CD8-positive, alpha-beta memory T cell (primary cell): ENCODE data around the gene SEC62. TPM values are rescaled to one million over a fixed set of nuclear protein-coding genes. Genes with fewer than 3 reads are reported as not detected.

ENCODE experiments used
- CTCF ChIA-PET: fragments of 350-600 bp; sonication (Branson Sonifier 250); formaldehyde crosslinking; loops from one replicate; lab custom pipeline; 2021; ENCODE audit warnings: antibody characterized with exemption; lab: Charles Lee
- POLR2A ChIA-PET: fragments of 350-600 bp; sonication (Branson Sonifier 250); formaldehyde crosslinking; loops from one replicate; lab custom pipeline; 2021; ENCODE audit warnings: antibody characterized with exemption; lab: Charles Lee
- DNase-seq, 5 donors: peaks; one replicate each; pipeline versions ENCODE4 v3.0.0 to v3.0.0-alpha.2; 2020 to 2022; ENCODE audit warnings: mixed read lengths in 1 of 5
- H3K27ac ChIP-seq: one replicate; pipeline ENCODE4 v1.7.0; 2013; ENCODE audit warnings: low read depth, mild to moderate bottlenecking, low read length, moderate library complexity
- H3K27me3 ChIP-seq: 2 replicates; pipeline ENCODE4 v1.7.0; 2013; ENCODE audit warnings: low read length, mild to moderate bottlenecking; ENCODE audit not compliant: insufficient read depth, poor library complexity, severe bottlenecking
- H3K36me3 ChIP-seq: 2 replicates; pipeline ENCODE4 v1.7.0; 2013; ENCODE audit warnings: mild to moderate bottlenecking, low read length, moderate library complexity; ENCODE audit not compliant: insufficient read depth
- H3K4me1 ChIP-seq: 2 replicates; pipeline ENCODE4 v1.7.0; 2013; ENCODE audit warnings: mild to moderate bottlenecking, low read length, moderate library complexity; ENCODE audit not compliant: insufficient read depth
- H3K4me3 ChIP-seq: 2 replicates; pipeline ENCODE4 v1.7.0; 2013; ENCODE audit warnings: mild to moderate bottlenecking, low read length
- H3K9me3 ChIP-seq: 2 replicates; pipeline ENCODE4 v1.7.0; 2013; ENCODE audit warnings: mild to moderate bottlenecking, low read length
- H3K27ac Mint-ChIP-seq, 8 donors: one replicate each; pipeline ENCODE4 v1.8.0; 2020 to 2021; ENCODE audit warnings: mixed read lengths in 8 of 8, mild to moderate bottlenecking in 6 of 8, inconsistent platforms in 3 of 8, moderate library complexity in 3 of 8
- H3K27me3 Mint-ChIP-seq, 2 donors: one replicate each; pipeline ENCODE4 v1.8.0; 2020 to 2021; ENCODE audit warnings: mixed read lengths in 2 of 2, mild to moderate bottlenecking in 1 of 2, moderate library complexity in 1 of 2
- H3K36me3 Mint-ChIP-seq, 3 donors: one replicate each; pipeline ENCODE4 v1.8.0; 2020 to 2021; ENCODE audit warnings: mixed read lengths in 3 of 3, inconsistent platforms in 1 of 3, mild to moderate bottlenecking in 1 of 3
- H3K4me1 Mint-ChIP-seq, 3 donors: one replicate each; pipeline ENCODE4 v1.8.0; 2020 to 2021; ENCODE audit warnings: mixed read lengths in 3 of 3, inconsistent platforms in 1 of 3, mild to moderate bottlenecking in 1 of 3
- H3K4me3 Mint-ChIP-seq, 7 donors: one replicate each; pipeline ENCODE4 v1.8.0; 2020 to 2021; ENCODE audit warnings: mixed read lengths in 7 of 7, mild to moderate bottlenecking in 6 of 7, moderate library complexity in 4 of 7, inconsistent platforms in 2 of 7
- H3K9me3 Mint-ChIP-seq, 5 donors: one replicate each; pipeline ENCODE4 v1.8.0; 2020 to 2022; ENCODE audit warnings: mixed read lengths in 5 of 5, mild to moderate bottlenecking in 3 of 5, moderate library complexity in 2 of 5, inconsistent platforms in 1 of 5
- polyA plus RNA-seq: library from polyadenylated mRNA; unstranded; fragments of 300-500 nt; fragmentation: Illumina TruSeq; gene quantifications from one replicate; pipeline ENCODE4 v1.2.3, GENCODE V29; 2021
- total RNA-seq, 2 experiments: library from RNA; stranded (reverse); gene quantifications; one replicate each; pipeline ENCODE4 v1.2.3, GENCODE V29; 2021

Gene SEC62
- total and polyA plus RNA-seq, 3 experiments from 2014 or later, result 66.7 to 190 (median 68.3) TPM

GRCh38 chr3:169993761-169994160 is 27.2 kb downstream of the SEC62 start:
- DNase-seq, result no peak
- Mint-ChIP-seq H3K4me3 (no peak overlapping the region), H3K9me3 (no peaks in the 10 kb centered on the region), H3K27ac (no peak overlapping the region), H3K36me3 (peaks cover 5 to 63% (median 12%) of the 10 kb centered on the region in 3 donors), H3K4me1 (peaks cover 0 to 2% (median 0%) of the 10 kb centered on the region in 3 donors), H3K27me3 (no peaks in the 10 kb centered on the region)
- no peaks in the 10 kb centered on the region for H3K27me3 ChIP-seq
- no peaks in the 10 kb centered on the region for H3K4me1 ChIP-seq
- H3K27ac ChIP-seq, result no peak overlapping the region
- CTCF ChIA-PET, result no interaction called here
- H3K36me3 ChIP-seq, result peaks cover 5% of the 10 kb centered on the region
- POLR2A ChIA-PET, result no interaction called here
- H3K4me3 ChIP-seq, result no peak overlapping the region
- H3K9me3 ChIP-seq, result no peaks in the 10 kb centered on the region

GRCh38 chr3:169996063-169996462 is 29.5 kb downstream of the SEC62 start:
- Histone ChIP-seq H3K27me3 (no peaks in the 10 kb centered on the region), H3K4me3 (no peak overlapping the region), H3K36me3 (no peaks in the 10 kb centered on the region), H3K4me1 (no peaks in the 10 kb centered on the region), H3K9me3 (no peaks in the 10 kb centered on the region), H3K27ac (no peak overlapping the region)
- no peaks in the 10 kb centered on the region for H3K27me3 Mint-ChIP-seq
- no peak overlapping the region for H3K4me3 Mint-ChIP-seq
- no peak overlapping the region for H3K27ac Mint-ChIP-seq
- ChIA-PET POLR2A (no interaction called here), CTCF (interaction anchor here (1.7 kb wide), 1 partner anchor 42 kb away, joined by 4 read pairs; the partner anchor contains the start of gene GPR160)
- H3K4me1 Mint-ChIP-seq, result peaks cover 0 to 3% (median 2%) of the 10 kb centered on the region in 3 donors
- DNase-seq, result no peak
- peaks cover 0 to 4% (median 0%) of the 10 kb centered on the region in 5 donors for H3K9me3 Mint-ChIP-seq
- peaks cover 10 to 50% (median 15%) of the 10 kb centered on the region in 3 donors for H3K36me3 Mint-ChIP-seq

GRCh38 chr3:169998668-169999131 is 32.1 kb downstream of the SEC62 start:
- Histone ChIP-seq H3K36me3 (no peaks in the 10 kb centered on the region), H3K4me3 (no peak overlapping the region), H3K4me1 (peaks cover 16% of the 10 kb centered on the region), H3K27ac (no peak overlapping the region), H3K27me3 (no peaks in the 10 kb centered on the region), H3K9me3 (no peaks in the 10 kb centered on the region)
- CTCF ChIA-PET, result no interaction called here
- DNase-seq, result no peak
- Mint-ChIP-seq H3K4me1 (peaks cover 16 to 21% (median 16%) of the 10 kb centered on the region in 3 donors), H3K9me3 (peaks cover 0 to 4% (median 0%) of the 10 kb centered on the region in 5 donors), H3K4me3 (no peak overlapping the region), H3K36me3 (peaks cover 5 to 35% (median 7%) of the 10 kb centered on the region in 3 donors), H3K27ac (peak overlapping the region in 1 of 8 donors; percentile 3), H3K27me3 (no peaks in the 10 kb centered on the region)
- POLR2A ChIA-PET, result interaction anchor here (1.1 kb wide), 1 partner anchor 31 kb away, joined by 3 read pairs; the partner anchor contains the start of gene SEC62

- peaks cover 0 to 4% (median 0%) of the 10 kb centered on the region in 5 donors for H3K9me3 Mint-ChIP-seq
- no peak overlapping the region for H3K4me3 ChIP-seq
- no peaks in the 10 kb centered on the region for H3K36me3 ChIP-seq
- H3K4me1 Mint-ChIP-seq, result peaks cover 16 to 28% (median 19%) of the 10 kb centered on the region in 3 donors
- CTCF ChIA-PET, result no interaction called here
- H3K4me1 ChIP-seq, result peaks cover 19% of the 10 kb centered on the region
- H3K9me3 ChIP-seq, result no peaks in the 10 kb centered on the region
- no peaks in the 10 kb centered on the region for H3K27me3 Mint-ChIP-seq
- H3K36me3 Mint-ChIP-seq, result peaks cover 5 to 31% (median 7%) of the 10 kb centered on the region in 3 donors
- DNase-seq, result no peak
- H3K27me3 ChIP-seq, result no peaks in the 10 kb centered on the region
- no peak overlapping the region for H3K27ac Mint-ChIP-seq
- H3K27ac ChIP-seq, result no peak overlapping the region
- POLR2A ChIA-PET, result interaction anchor here (1.1 kb wide), 1 partner anchor 32 kb away, joined by 3 read pairs; the partner anchor contains the start of gene SEC62
- H3K4me3 Mint-ChIP-seq, result no peak overlapping the region
Measured at GRCh38 chr3:169999433-169999832, 32.8 kb downstream of the SEC62 start.

- H3K4me1 Mint-ChIP-seq, result peaks cover 16 to 28% (median 19%) of the 10 kb centered on the region in 3 donors
- Histone ChIP-seq H3K4me3 (no peak overlapping the region), H3K27me3 (no peaks in the 10 kb centered on the region), H3K27ac (no peak overlapping the region), H3K36me3 (no peaks in the 10 kb centered on the region), H3K9me3 (no peaks in the 10 kb centered on the region), H3K4me1 (peaks cover 19% of the 10 kb centered on the region)
- no peak overlapping the region for H3K27ac Mint-ChIP-seq
- H3K4me3 Mint-ChIP-seq, result no peak overlapping the region
- H3K36me3 Mint-ChIP-seq, result peaks cover 5 to 26% (median 7%) of the 10 kb centered on the region in 3 donors
- POLR2A ChIA-PET, result no interaction called here
- no peak for DNase-seq
- H3K27me3 Mint-ChIP-seq, result no peaks in the 10 kb centered on the region
- CTCF ChIA-PET, result no interaction called here
- peaks cover 0 to 4% (median 0%) of the 10 kb centered on the region in 5 donors for H3K9me3 Mint-ChIP-seq
Measured at GRCh38 chr3:170000051-170000450, 33.4 kb downstream of the SEC62 start.

GRCh38 chr3:170002231-170002630 is 35.6 kb downstream of the SEC62 start:
- POLR2A ChIA-PET, result no interaction called here
- Histone ChIP-seq H3K9me3 (no peaks in the 10 kb centered on the region), H3K4me1 (peaks cover 31% of the 10 kb centered on the region), H3K36me3 (no peaks in the 10 kb centered on the region), H3K4me3 (no peak overlapping the region), H3K27ac (no peak overlapping the region), H3K27me3 (no peaks in the 10 kb centered on the region)
- H3K4me1 Mint-ChIP-seq, result peaks cover 28 to 37% (median 31%) of the 10 kb centered on the region in 3 donors
- H3K27ac Mint-ChIP-seq, result peak overlapping the region in 2 of 8 donors; percentile 30 to 73
- CTCF ChIA-PET, result no interaction called here
- H3K36me3 Mint-ChIP-seq, result peaks cover 4 to 9% (median 5%) of the 10 kb centered on the region in 3 donors
- no peak overlapping the region for H3K4me3 Mint-ChIP-seq
- peaks cover 0 to 4% (median 0%) of the 10 kb centered on the region in 5 donors for H3K9me3 Mint-ChIP-seq
- H3K27me3 Mint-ChIP-seq, result no peaks in the 10 kb centered on the region
- DNase-seq, result no peak

- Histone ChIP-seq H3K9me3 (no peaks in the 10 kb centered on the region), H3K27me3 (no peaks in the 10 kb centered on the region), H3K36me3 (no peaks in the 10 kb centered on the region), H3K27ac (no peak overlapping the region), H3K4me3 (no peak overlapping the region), H3K4me1 (peaks cover 35% of the 10 kb centered on the region)
- ChIA-PET POLR2A (interaction anchor here (0.9 kb wide), 1 partner anchor 32 kb away, joined by 3 read pairs; no protein-coding TSS in a partner anchor), CTCF (interaction anchor here (0.9 to 1.1 kb wide), 2 partner anchors 10 to 35 kb away, joined by 3 read pairs; partner anchors contain the start of gene GPR160)
- Mint-ChIP-seq H3K36me3 (peaks cover 4 to 9% (median 5%) of the 10 kb centered on the region in 3 donors), H3K27me3 (no peaks in the 10 kb centered on the region), H3K9me3 (peaks cover 0 to 4% (median 0%) of the 10 kb centered on the region in 5 donors), H3K27ac (peak overlapping the region in 3 of 8 donors; percentile 30 to 64 (median 40)), H3K4me3 (peak overlapping the region in 2 of 7 donors; percentile 2 to 47), H3K4me1 (peaks cover 29 to 41% (median 32%) of the 10 kb centered on the region in 3 donors)
- no peak for DNase-seq
Measured at GRCh38 chr3:170002879-170003278, 36.3 kb downstream of the SEC62 start.

GRCh38 chr3:170003881-170004356 is 37.3 kb downstream of the SEC62 start:
- CTCF ChIA-PET, result interaction anchor here (1.1 kb wide), 1 partner anchor 9 kb away, joined by 3 read pairs; no protein-coding TSS in a partner anchor
- Mint-ChIP-seq H3K27ac (no peak overlapping the region), H3K4me1 (peaks cover 27 to 41% (median 32%) of the 10 kb centered on the region in 3 donors)

More at GRCh38 chr3:170003881-170004356, 37.3 kb downstream of the SEC62 start:
- Histone ChIP-seq H3K27ac (no peak overlapping the region), H3K4me1 (peaks cover 35% of the 10 kb centered on the region), H3K27me3 (no peaks in the 10 kb centered on the region), H3K36me3 (no peaks in the 10 kb centered on the region), H3K4me3 (no peak overlapping the region), H3K9me3 (no peaks in the 10 kb centered on the region)
- POLR2A ChIA-PET, result no interaction called here
- Mint-ChIP-seq H3K27me3 (no peaks in the 10 kb centered on the region), H3K9me3 (peaks cover 0 to 4% (median 0%) of the 10 kb centered on the region in 5 donors), H3K36me3 (peaks cover 4 to 5% (median 5%) of the 10 kb centered on the region in 3 donors), H3K4me3 (no peak overlapping the region)
- no peak for DNase-seq
